Loucy (cell line): ENCODE measurements around the gene DNMT3B.

Experiments used
- H2AFZ ChIP-seq: fragments of 200-600 bp; sonication (generic); 2 replicates; pipeline ENCODE4 v1.6.0; 2016; ENCODE audit warnings: antibody characterized with exemption, mild to moderate bottlenecking, low read length, moderate library complexity
- H3F3A ChIP-seq: fragments of 200-600 bp; 2 replicates; pipeline ENCODE4 v1.6.0; 2016; ENCODE audit warnings: antibody characterized with exemption, low read depth, mild to moderate bottlenecking
- H3K27me3 ChIP-seq: fragments of 200-600 bp; sonication (generic); 2 replicates; pipeline ENCODE4 v1.6.1; 2014; ENCODE audit warnings: low read length, mild to moderate bottlenecking; ENCODE audit not compliant: insufficient read depth, poor library complexity, severe bottlenecking
- H3K36me3 ChIP-seq: fragments of 200-600 bp; sonication (generic); 2 replicates; pipeline ENCODE4 v1.6.1; 2016; ENCODE audit warnings: low read length; ENCODE audit not compliant: insufficient read depth
- H3K4me1 ChIP-seq: fragments of 200-600 bp; sonication (generic); 2 replicates; pipeline ENCODE4 v1.5.1; 2014; ENCODE audit warnings: low read length, mild to moderate bottlenecking; ENCODE audit not compliant: insufficient read depth, poor library complexity, severe bottlenecking
- H3K4me2 ChIP-seq: fragments of 200-600 bp; sonication (generic); 2 replicates; pipeline ENCODE4 v1.6.0; 2014; ENCODE audit warnings: antibody characterized with exemption, low read length, low read depth, mild to moderate bottlenecking; ENCODE audit not compliant: poor library complexity, severe bottlenecking
- H3K4me3 ChIP-seq: fragments of 200-600 bp; sonication (generic); 2 replicates; pipeline ENCODE4 v1.5.1; 2014; ENCODE audit warnings: low read length, mild to moderate bottlenecking, mixed read lengths; ENCODE audit not compliant: poor library complexity, severe bottlenecking
- H3K79me2 ChIP-seq: fragments of 200-600 bp; sonication (generic); 2 replicates; pipeline ENCODE4 v1.6.1; 2014; ENCODE audit warnings: low read length; ENCODE audit not compliant: insufficient read depth
- H3K9ac ChIP-seq: fragments of 200-600 bp; sonication (generic); 2 replicates; pipeline ENCODE4 v1.6.0; 2014; ENCODE audit warnings: mild to moderate bottlenecking, low read depth, low read length, moderate library complexity; ENCODE audit not compliant: poor library complexity, severe bottlenecking
- H3K9me2 ChIP-seq: fragments of 200-600 bp; sonication (generic); replicated peaks from 2 replicates; pipeline ENCODE4 v1.6.1; 2016; ENCODE audit warnings: low read depth, low read length, mixed read lengths
- H3K9me3 ChIP-seq: fragments of 200-600 bp; sonication (generic); 2 replicates; pipeline ENCODE4 v1.6.1; 2014; ENCODE audit warnings: mild to moderate bottlenecking, antibody characterized with exemption, low read length, low read depth; ENCODE audit not compliant: insufficient read depth
- H4K20me1 ChIP-seq: fragments of 200-600 bp; sonication (generic); 2 replicates; pipeline ENCODE4 v1.6.0; 2014; ENCODE audit warnings: antibody characterized with exemption, low read length, mild to moderate bottlenecking; ENCODE audit not compliant: insufficient read depth, poor library complexity, severe bottlenecking
- EZH2phosphoT487 ChIP-seq: fragments of 200-600 bp; IDR thresholded peaks from 2 replicates; pipeline ENCODE4 v1.6.1; 2018; ENCODE audit warnings: antibody characterized with exemption, mild to moderate bottlenecking, moderate library complexity, borderline replicate concordance
- TF ChIP-seq, protein P1 (sequence below): fragments of 200-600 bp; sonication (generic); conservative IDR thresholded peaks from 2 replicates; pipeline ENCODE4 v1.5.1; 2014; ENCODE audit warnings: mild to moderate bottlenecking, antibody characterized with exemption, low read length

Gene DNMT3B

DNA sequence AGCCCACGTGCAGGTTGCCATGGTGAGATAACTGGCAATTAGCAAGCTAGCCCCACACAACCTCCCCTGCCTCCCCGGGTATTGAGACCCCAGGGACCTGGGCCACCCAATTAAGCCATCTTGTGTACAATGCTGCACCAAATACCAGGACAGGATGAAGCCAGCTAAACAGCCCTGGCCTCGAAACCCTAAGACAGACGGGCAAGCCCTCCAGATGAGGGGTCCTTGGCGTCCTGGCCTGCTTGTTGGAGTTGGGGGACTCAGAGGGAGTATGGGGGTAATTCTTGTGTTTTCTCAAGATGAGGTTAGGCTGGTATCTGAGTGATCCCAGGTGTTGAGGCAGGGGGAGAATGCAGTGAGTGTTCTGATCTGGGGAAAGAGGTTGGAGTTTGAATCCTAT is 48.8 kb downstream of the DNMT3B start:
- no peak overlapping the region for H3K9ac ChIP-seq
- H3K79me2 ChIP-seq = no peaks in the 10 kb centered on the region
- no peaks in the 10 kb centered on the region for H3K4me1 ChIP-seq
- peaks cover 5% of the 10 kb centered on the region; the same call in 1 of the 2 replicates for H3F3A ChIP-seq
- H3K4me3 ChIP-seq = no peak overlapping the region
- peaks cover 4% of the 10 kb centered on the region for H4K20me1 ChIP-seq
- no peak overlapping the region for H3K4me2 ChIP-seq
- no peaks in the 10 kb centered on the region for H3K9me2 ChIP-seq
- H2AFZ ChIP-seq = no peak overlapping the region
- H3K36me3 ChIP-seq = peaks cover 51% of the 10 kb centered on the region
- no peaks in the 10 kb centered on the region for H3K9me3 ChIP-seq
- H3K27me3 ChIP-seq = no peaks in the 10 kb centered on the region
- no peak for TF ChIP-seq EZH2phosphoT487
- TF ChIP-seq, protein P1, sequence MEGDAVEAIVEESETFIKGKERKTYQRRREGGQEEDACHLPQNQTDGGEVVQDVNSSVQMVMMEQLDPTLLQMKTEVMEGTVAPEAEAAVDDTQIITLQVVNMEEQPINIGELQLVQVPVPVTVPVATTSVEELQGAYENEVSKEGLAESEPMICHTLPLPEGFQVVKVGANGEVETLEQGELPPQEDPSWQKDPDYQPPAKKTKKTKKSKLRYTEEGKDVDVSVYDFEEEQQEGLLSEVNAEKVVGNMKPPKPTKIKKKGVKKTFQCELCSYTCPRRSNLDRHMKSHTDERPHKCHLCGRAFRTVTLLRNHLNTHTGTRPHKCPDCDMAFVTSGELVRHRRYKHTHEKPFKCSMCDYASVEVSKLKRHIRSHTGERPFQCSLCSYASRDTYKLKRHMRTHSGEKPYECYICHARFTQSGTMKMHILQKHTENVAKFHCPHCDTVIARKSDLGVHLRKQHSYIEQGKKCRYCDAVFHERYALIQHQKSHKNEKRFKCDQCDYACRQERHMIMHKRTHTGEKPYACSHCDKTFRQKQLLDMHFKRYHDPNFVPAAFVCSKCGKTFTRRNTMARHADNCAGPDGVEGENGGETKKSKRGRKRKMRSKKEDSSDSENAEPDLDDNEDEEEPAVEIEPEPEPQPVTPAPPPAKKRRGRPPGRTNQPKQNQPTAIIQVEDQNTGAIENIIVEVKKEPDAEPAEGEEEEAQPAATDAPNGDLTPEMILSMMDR = no peak

DNA sequence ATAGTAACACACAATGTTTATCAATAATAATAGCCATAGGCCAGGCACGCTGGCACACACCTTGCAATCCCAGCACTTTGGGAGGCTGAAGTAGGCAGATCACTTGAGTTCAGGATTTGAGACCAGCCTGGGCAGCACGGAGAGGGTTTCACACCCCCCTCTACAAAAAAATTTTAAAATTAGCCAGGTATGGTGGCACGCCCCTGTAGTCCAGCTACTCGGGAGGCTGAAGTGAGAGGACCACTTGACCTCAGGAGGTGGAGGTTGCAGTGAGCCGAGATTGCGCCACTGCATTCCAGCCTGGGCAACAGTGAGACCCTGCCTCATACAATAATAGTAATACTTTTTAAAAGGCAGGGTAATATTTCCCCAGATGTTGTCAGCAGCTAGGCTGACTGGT is 49.7 kb downstream of the DNMT3B start:
- no peaks in the 10 kb centered on the region for H3K27me3 ChIP-seq
- no peak overlapping the region for H2AFZ ChIP-seq
- no peaks in the 10 kb centered on the region for H3K9me3 ChIP-seq
- peaks cover under 1% of the 10 kb centered on the region for H4K20me1 ChIP-seq
- TF ChIP-seq EZH2phosphoT487 = no peak
- TF ChIP-seq, protein P1 = no peak
- H3K4me3 ChIP-seq = no peak overlapping the region
- H3K79me2 ChIP-seq = no peaks in the 10 kb centered on the region
- no peak overlapping the region for H3K9ac ChIP-seq
- H3K4me2 ChIP-seq = no peak overlapping the region
- peaks cover 5% of the 10 kb centered on the region; the same call in 1 of the 2 replicates for H3F3A ChIP-seq
- H3K36me3 ChIP-seq = peaks cover 41% of the 10 kb centered on the region; the same call in 1 of the 2 replicates
- no peaks in the 10 kb centered on the region for H3K9me2 ChIP-seq
- no peaks in the 10 kb centered on the region for H3K4me1 ChIP-seq

DNA sequence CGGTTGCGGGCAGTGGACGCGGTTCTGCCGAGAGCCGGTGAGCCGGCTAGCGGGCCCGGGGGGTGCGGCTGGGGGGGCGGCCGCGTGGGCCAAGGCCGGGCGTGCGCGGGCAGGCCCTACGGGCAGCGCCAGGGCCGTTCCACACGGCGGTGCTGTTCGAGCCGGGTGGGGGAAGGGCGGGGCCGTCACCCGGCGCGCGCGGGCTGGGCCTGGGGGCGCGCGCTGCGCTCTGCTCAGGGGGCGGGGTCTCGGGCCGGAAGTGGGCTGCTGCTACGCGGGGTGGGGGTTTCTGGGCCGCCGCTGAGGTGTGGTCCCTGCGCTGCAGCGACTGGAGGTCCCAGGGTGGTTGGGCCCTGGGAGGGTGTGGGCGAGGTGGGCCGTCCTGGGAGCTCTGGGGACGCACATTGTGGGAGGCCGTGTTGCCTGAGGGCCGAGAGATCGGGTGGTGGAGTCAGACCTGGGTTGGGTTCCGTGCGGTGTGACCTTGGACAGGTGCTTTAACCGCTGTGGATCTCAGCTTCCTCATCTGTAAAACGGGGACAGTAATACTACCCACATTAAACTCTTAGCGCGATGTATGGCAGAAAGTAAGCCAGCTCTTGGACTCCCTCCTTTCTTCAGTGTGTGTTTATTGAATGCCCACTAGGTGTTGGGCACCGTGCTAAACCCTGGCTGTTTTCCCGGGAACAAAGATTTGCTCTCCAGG is 58.0 kb downstream of the DNMT3B start:
- Histone ChIP-seq H3K9me3 (no peaks in the 10 kb centered on the region), H3K27me3 (peaks cover 4% of the 10 kb centered on the region), H2AFZ (peak overlapping the region; percentile 66; the same call in 1 of the 2 replicates)

More for the DNA sequence above, 58.0 kb downstream of the DNMT3B start:
- H3K4me2 ChIP-seq = peak overlapping the region; percentile 78
- H4K20me1 ChIP-seq = peaks cover 51% of the 10 kb centered on the region
- no peaks in the 10 kb centered on the region for H3F3A ChIP-seq
- peaks cover 36% of the 10 kb centered on the region for H3K4me1 ChIP-seq
- TF ChIP-seq, protein P1 = peak; percentile 4; the same call in 1 of the 2 replicates
- no peak for TF ChIP-seq EZH2phosphoT487
- H3K4me3 ChIP-seq = peak overlapping the region; percentile 97
- no peaks in the 10 kb centered on the region for H3K36me3 ChIP-seq
- peaks cover 53% of the 10 kb centered on the region for H3K79me2 ChIP-seq
- peak overlapping the region; percentile 89 for H3K9ac ChIP-seq
- H3K9me2 ChIP-seq = no peaks in the 10 kb centered on the region
